ENCODE results near the gene CAMK1D. TPM values are rescaled to one million over a fixed set of nuclear protein-coding genes. Genes with fewer than 3 reads are reported as not detected.

Gene CAMK1D
- total RNA-seq, 1 experiment from 2014 or later, result 6.3 TPM

GRCh38 chr10:12431151-12432101 lies 82.1 kb downstream of the CAMK1D start:
- Histone ChIP-seq H3K9me3 (ENCODE audit: control insufficient read depth, low read depth, low read length) (no peaks in the 10 kb centered on the region), H3K4me2 (ENCODE audit: insufficient read depth, insufficient read length, low read length) (no peak overlapping the region), H2BK20ac (ENCODE audit: low read depth, low read length, poor library complexity, severe bottlenecking) (no peak overlapping the region), H2AK5ac (ENCODE audit: insufficient read length, low read length) (no peak overlapping the region), H3T11ph (ENCODE audit: low read length) (no peak overlapping the region), H3K27me3 (ENCODE audit: insufficient read depth, low read length) (no peaks in the 10 kb centered on the region), H3K23me2 (ENCODE audit: insufficient read length, low read depth, low read length, poor library complexity, severe bottlenecking) (no peaks in the 10 kb centered on the region), H2BK5ac (ENCODE audit: insufficient read length, low read length) (no peak overlapping the region), H3K27ac (ENCODE audit: insufficient read length, low read depth, low read length) (no peak overlapping the region), H4K5ac (ENCODE audit: insufficient read length, low read depth, low read length) (no peak overlapping the region), H3K4ac (ENCODE audit: low read depth, low read length) (no peak overlapping the region), H2AFZ (ENCODE audit: low read length) (no peak overlapping the region), H3K14ac (ENCODE audit: insufficient read depth, low read length) (no peak overlapping the region), H3K4me1 (ENCODE audit: insufficient read depth, low read length) (no peaks in the 10 kb centered on the region), H2BK12ac (ENCODE audit: insufficient read length, low read depth, low read length) (no peak overlapping the region), H2BK120ac (ENCODE audit: low read depth, low read length, poor library complexity, severe bottlenecking) (no peak overlapping the region), H4K8ac (replicated peaks; ENCODE audit: insufficient read length, low read depth, low read length) (no peak overlapping the region), H3K56ac (ENCODE audit: insufficient read length, low read depth, low read length) (no peak overlapping the region), H3K79me1 (ENCODE audit: insufficient read depth, low read depth, low read length, poor library complexity, severe bottlenecking) (no peaks in the 10 kb centered on the region), H3K18ac (ENCODE audit: insufficient read length, low read depth, low read length) (no peak overlapping the region), H2BK15ac (ENCODE audit: low read depth, low read length) (no peak overlapping the region), H3K79me2 (ENCODE audit: insufficient read depth, low read length) (no peaks in the 10 kb centered on the region), H4K91ac (ENCODE audit: insufficient read length, low read depth, low read length) (no peak overlapping the region), H3K9ac (ENCODE audit: extremely low read depth, insufficient read length, low read length) (no peak overlapping the region), H4K20me1 (ENCODE audit: control insufficient read depth, insufficient read depth, insufficient read length) (peaks cover 2% of the 10 kb centered on the region), H3K23ac (ENCODE audit: insufficient read length, low read depth, low read length) (no peak overlapping the region)
- H3K4me3 Mint-ChIP-seq, result no peak overlapping the region
- no peak for DNase-seq
- WGBS (ENCODE audit: extremely low coverage, insufficient read length, low lambda C conversion rate), result no CpG with 5 or more reads among the region's 18 CpGs
- H3K4me1 Mint-ChIP-seq, result peaks cover 18 to 19% of the 10 kb centered on the region in 2 experiments
- H3K27ac Mint-ChIP-seq, result peak overlapping the region in 1 of 3 experiments; percentile 78; a peak in 1 of 7 replicates
- no peaks in the 10 kb centered on the region for H3K9me3 Mint-ChIP-seq
- peaks cover 2% of the 10 kb centered on the region; the same call in 1 of the 2 replicates for H3K27me3 Mint-ChIP-seq (ENCODE audit: low read depth)
- TF ChIP-seq, protein P1, sequence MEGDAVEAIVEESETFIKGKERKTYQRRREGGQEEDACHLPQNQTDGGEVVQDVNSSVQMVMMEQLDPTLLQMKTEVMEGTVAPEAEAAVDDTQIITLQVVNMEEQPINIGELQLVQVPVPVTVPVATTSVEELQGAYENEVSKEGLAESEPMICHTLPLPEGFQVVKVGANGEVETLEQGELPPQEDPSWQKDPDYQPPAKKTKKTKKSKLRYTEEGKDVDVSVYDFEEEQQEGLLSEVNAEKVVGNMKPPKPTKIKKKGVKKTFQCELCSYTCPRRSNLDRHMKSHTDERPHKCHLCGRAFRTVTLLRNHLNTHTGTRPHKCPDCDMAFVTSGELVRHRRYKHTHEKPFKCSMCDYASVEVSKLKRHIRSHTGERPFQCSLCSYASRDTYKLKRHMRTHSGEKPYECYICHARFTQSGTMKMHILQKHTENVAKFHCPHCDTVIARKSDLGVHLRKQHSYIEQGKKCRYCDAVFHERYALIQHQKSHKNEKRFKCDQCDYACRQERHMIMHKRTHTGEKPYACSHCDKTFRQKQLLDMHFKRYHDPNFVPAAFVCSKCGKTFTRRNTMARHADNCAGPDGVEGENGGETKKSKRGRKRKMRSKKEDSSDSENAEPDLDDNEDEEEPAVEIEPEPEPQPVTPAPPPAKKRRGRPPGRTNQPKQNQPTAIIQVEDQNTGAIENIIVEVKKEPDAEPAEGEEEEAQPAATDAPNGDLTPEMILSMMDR (conservative IDR thresholded peaks at IDR 0.05), result no peak
- peaks cover 0 to 1% (median 0%) of the 10 kb centered on the region in 3 experiments; a peak in 1 of 7 replicates for H3K36me3 Mint-ChIP-seq (ENCODE audit: insufficient read depth in 1 of 3, low read depth in 3 of 3)

Data from H9 (cell line).